ENCODE data around the gene SLC6A11. TPM values are rescaled to one million over a fixed set of nuclear protein-coding genes. Genes with fewer than 3 reads are reported as not detected.

The SLC6A11 gene
- total and polyA plus RNA-seq, 2 of the 13 experiments (the other 11 are each of a cell fraction or from before 2014, with no cell fraction given), result 17.9 to 34.5 TPM

GRCh38 chr3:10901296-10901945, 85.4 kb downstream of the SLC6A11 start:
- H4K20me1 ChIP-seq (ENCODE audit: insufficient read depth, low read length), result no peaks in the 10 kb centered on the region
- peaks cover 0 to 11% of the 10 kb centered on the region in 2 experiments; a peak in 1 of 5 replicates for H3K36me3 ChIP-seq (replicated peaks in 1 of 2; ENCODE audit: control insufficient read depth in 1 of 2, insufficient read depth in 2 of 2, low read length in 2 of 2)
- no peak overlapping the region for H3K9ac ChIP-seq (ENCODE audit: insufficient read depth, low read depth, low read length)
- intact Hi-C loops (cut with micrococcal nuclease; ENCODE audit: unreplicated experiment) (no loop called here), in situ Hi-C loops (cut with HindIII; ENCODE audit: extremely low pct_ligation_motif_present, low pct_unique_long_range_greater_than_20kb) (no loop called here)
- ChIA-PET POLR2A (no interaction called here), CTCF (ENCODE audit: low intra/inter-chr PET ratio, low total read pairs) (no interaction called here)
- H3K27me3 ChIP-seq (ENCODE audit: control insufficient read depth in 1 of 2, insufficient read depth in 2 of 2, low read length in 2 of 2), result no peaks in the 10 kb centered on the region
- DNase-seq (ENCODE audit: low spot score), result no peak
- H3K79me2 ChIP-seq (ENCODE audit: insufficient read depth, low read length), result no peaks in the 10 kb centered on the region
- no peak overlapping the region for H3K4me2 ChIP-seq (ENCODE audit: low read depth, low read length)
- H3K4me1 ChIP-seq (ENCODE audit: insufficient read depth, low read length), result no peaks in the 10 kb centered on the region
- no peak for ATAC-seq
- no peak overlapping the region for H3K27ac ChIP-seq (ENCODE audit: extremely low read length, insufficient read depth, low read length)
- WGBS (ENCODE audit: low lambda C conversion rate), result 61% methylated on average over 10 of the region's 13 CpGs
- BruUV-seq (replicated peaks), result no TSS peak
- no peak overlapping the region for H2AFZ ChIP-seq (ENCODE audit: low read length)
- H3K4me3 ChIP-seq (replicated peaks in 1 of 3; ENCODE audit: insufficient read depth in 1 of 3, low read depth in 2 of 3, low read length in 3 of 3), result no peak overlapping the region
- FAIRE-seq, result no peak
- no peak for TF ChIP-seq ELF1 (CRISPR knock-in tag; IDR thresholded peaks at IDR 0.05)
- TF ChIP-seq ZFAT (CRISPR knock-in tag; conservative IDR thresholded peaks at IDR 0.05), result no peak
- no peak for TF ChIP-seq ZC3H4 (CRISPR knock-in tag; IDR thresholded peaks at IDR 0.05; ENCODE audit: borderline replicate concordance)
- no peak for TF ChIP-seq PRMT3 (CRISPR knock-in tag; IDR thresholded peaks at IDR 0.05; ENCODE audit: borderline replicate concordance, low read depth)
- TF ChIP-seq CREBL2 (CRISPR knock-in tag; IDR thresholded peaks at IDR 0.05; ENCODE audit: borderline replicate concordance), result no peak
- TF ChIP-seq ONECUT2 (CRISPR knock-in tag; IDR thresholded peaks at IDR 0.05), result no peak
- no peak for TF ChIP-seq ZNF747 (CRISPR knock-in tag; IDR thresholded peaks at IDR 0.05; ENCODE audit: borderline replicate concordance)
- no peak for TF ChIP-seq ZFP1 (CRISPR knock-in tag; IDR thresholded peaks at IDR 0.05)
- TF ChIP-seq RNF2 (conservative IDR thresholded peaks at IDR 0.05; ENCODE audit: low read depth), result no peak
- TF ChIP-seq GABPA (IDR thresholded peaks at IDR 0.05; ENCODE audit: low read depth, low read length), result no peak
- no peak for TF ChIP-seq GABPA (CRISPR knock-in tag; IDR thresholded peaks at IDR 0.05; ENCODE audit: low read depth)
- TF ChIP-seq MXD1 (CRISPR knock-in tag; IDR thresholded peaks at IDR 0.05), result no peak
- TF ChIP-seq ATF2 (CRISPR knock-in tag; IDR thresholded peaks at IDR 0.05), result no peak
- no peak for TF ChIP-seq ZNF335 (CRISPR knock-in tag; IDR thresholded peaks at IDR 0.05)
- no peak for TF ChIP-seq ZNF609 (CRISPR knock-in tag; IDR thresholded peaks at IDR 0.05; ENCODE audit: borderline replicate concordance)
- peaks cover 17% of the 10 kb centered on the region for H3K9me3 ChIP-seq (ENCODE audit: low read length)

Data from HepG2 (cell line).